Stomach (tissue), 4 donors: ENCODE data around the gene GOLGA6L2.

Source experiments
- EP300 ChIP-seq: sonication (generic); formaldehyde crosslinking; IDR thresholded peaks from one replicate; pipeline ENCODE4 v1.6.1; 2017; ENCODE audit warnings: antibody characterized with exemption
- POLR2A ChIP-seq, 4 donors: fragments of 450-650 bp; IDR thresholded peaks; one replicate each; pipeline ENCODE4 v1.6.1; 2016; ENCODE audit warnings: antibody characterized with exemption in 4 of 4, control low read depth in 2 of 4, mild to moderate bottlenecking in 1 of 4, moderate library complexity in 1 of 4
- POLR2AphosphoS5 ChIP-seq, 3 donors: sonication (generic); formaldehyde crosslinking; IDR thresholded peaks; one replicate each; pipeline ENCODE4 v1.6.1; 2016; ENCODE audit warnings: antibody characterized with exemption in 3 of 3
- TF ChIP-seq, protein P1 (sequence below), 7 experiments: fragments of 450-650 bp in 4 of 7; fragments of 200-600 bp in 3 of 7; sonication (generic) in 3 of 7; IDR thresholded peaks; one replicate each; pipeline ENCODE4 v1.5.1; 2016 to 2019; ENCODE audit warnings: antibody characterized with exemption in 7 of 7, control low read depth in 2 of 7, mild to moderate bottlenecking in 1 of 7

GRCh38 chr15:23437146-23437545 is 9.9 kb downstream of the GOLGA6L2 start:
- TF ChIP-seq, protein P1, sequence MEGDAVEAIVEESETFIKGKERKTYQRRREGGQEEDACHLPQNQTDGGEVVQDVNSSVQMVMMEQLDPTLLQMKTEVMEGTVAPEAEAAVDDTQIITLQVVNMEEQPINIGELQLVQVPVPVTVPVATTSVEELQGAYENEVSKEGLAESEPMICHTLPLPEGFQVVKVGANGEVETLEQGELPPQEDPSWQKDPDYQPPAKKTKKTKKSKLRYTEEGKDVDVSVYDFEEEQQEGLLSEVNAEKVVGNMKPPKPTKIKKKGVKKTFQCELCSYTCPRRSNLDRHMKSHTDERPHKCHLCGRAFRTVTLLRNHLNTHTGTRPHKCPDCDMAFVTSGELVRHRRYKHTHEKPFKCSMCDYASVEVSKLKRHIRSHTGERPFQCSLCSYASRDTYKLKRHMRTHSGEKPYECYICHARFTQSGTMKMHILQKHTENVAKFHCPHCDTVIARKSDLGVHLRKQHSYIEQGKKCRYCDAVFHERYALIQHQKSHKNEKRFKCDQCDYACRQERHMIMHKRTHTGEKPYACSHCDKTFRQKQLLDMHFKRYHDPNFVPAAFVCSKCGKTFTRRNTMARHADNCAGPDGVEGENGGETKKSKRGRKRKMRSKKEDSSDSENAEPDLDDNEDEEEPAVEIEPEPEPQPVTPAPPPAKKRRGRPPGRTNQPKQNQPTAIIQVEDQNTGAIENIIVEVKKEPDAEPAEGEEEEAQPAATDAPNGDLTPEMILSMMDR (IDR thresholded peaks at IDR 0.05) = no peak
- TF ChIP-seq POLR2AphosphoS5 (IDR thresholded peaks at IDR 0.05) = no peak
- TF ChIP-seq EP300 = no peak
- TF ChIP-seq POLR2A (IDR thresholded peaks at IDR 0.05) = no peak
